Muscle layer of colon (tissue), 2 donors: ENCODE data around the gene SCRT2.

ENCODE experiments used
- H3K27ac ChIP-seq: one replicate; pipeline ENCODE4 v1.7.0; 2013; ENCODE audit warnings: low read depth, mild to moderate bottlenecking, low read length, moderate library complexity
- H3K27me3 ChIP-seq, 2 donors: one replicate each; pipeline ENCODE4 v1.7.0; 2013; ENCODE audit warnings: low read length in 2 of 2, mild to moderate bottlenecking in 2 of 2; ENCODE audit not compliant: insufficient read depth in 2 of 2, control insufficient read depth in 1 of 2
- H3K36me3 ChIP-seq: one replicate; pipeline ENCODE4 v1.7.0; 2013; ENCODE audit warnings: mild to moderate bottlenecking, low read length; ENCODE audit not compliant: insufficient read depth
- H3K4me1 ChIP-seq: one replicate; pipeline ENCODE4 v1.7.0; 2013; ENCODE audit warnings: mild to moderate bottlenecking, low read length; ENCODE audit not compliant: insufficient read depth
- H3K4me3 ChIP-seq, 2 donors: one replicate each; pipeline ENCODE4 v1.7.0; 2013; ENCODE audit warnings: low read length in 2 of 2, low read depth in 1 of 2, mild to moderate bottlenecking in 1 of 2, moderate library complexity in 1 of 2
- H3K9ac ChIP-seq: one replicate; pipeline ENCODE4 v1.7.0; 2013; ENCODE audit warnings: low read length
- H3K9me3 ChIP-seq: one replicate; pipeline ENCODE4 v1.7.0; 2013; ENCODE audit warnings: mild to moderate bottlenecking, low read length
- donor health status: abdominal sarcoma.
- donor health status: Adenocarcinoma of cecum.

Gene SCRT2

GRCh38 chr20:641516-641875 lies 34.1 kb downstream of the SCRT2 start:
- Histone ChIP-seq H3K4me3 (no peak overlapping the region), H3K36me3 (no peaks in the 10 kb centered on the region), H3K4me1 (peaks cover 5% of the 10 kb centered on the region), H3K27me3 (peaks cover 0 to 13% of the 10 kb centered on the region in 2 donors), H3K27ac (no peak overlapping the region), H3K9ac (no peak overlapping the region), H3K9me3 (no peaks in the 10 kb centered on the region)

DNA sequence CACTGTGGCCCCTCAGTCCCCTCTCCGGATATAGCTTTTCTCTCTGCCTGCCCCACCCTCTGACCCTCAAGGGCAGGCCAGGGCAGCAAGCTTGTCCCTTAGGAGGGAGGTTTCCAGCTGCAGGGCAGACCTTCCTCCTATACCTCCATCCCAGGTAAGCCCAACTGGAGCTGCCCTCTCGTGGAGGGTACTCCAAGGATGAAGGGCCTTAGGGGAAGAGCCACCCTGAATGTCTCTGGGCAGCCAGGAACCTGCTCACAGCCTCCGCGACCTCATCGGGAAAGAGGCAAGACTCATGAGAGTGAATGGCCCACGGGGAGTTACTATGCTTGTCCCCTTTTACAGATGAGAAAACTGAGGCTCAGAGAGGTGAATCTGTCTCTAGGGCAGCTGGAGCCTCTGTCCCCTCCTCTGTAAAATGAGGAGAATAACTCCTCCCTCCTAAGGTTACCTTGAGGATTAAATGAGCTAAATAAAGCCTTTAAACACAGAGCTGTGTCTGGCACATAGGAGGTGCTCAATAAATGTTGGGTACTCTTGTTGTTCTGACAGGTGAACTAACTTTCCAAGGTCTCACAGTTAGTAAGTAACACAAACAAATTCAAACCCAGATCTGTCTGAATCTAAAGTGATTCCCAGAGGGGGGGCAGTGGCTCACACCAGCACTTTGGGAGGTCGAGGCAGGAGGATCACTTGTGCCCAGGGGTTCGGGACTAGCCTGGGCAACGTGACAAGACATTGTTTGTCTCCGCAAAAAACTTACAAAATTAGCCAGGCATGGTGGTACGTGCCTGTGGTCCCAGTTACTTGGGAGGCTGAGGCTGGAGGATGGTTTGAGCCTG lies 34.7 kb downstream of the SCRT2 start:
- H3K4me1 ChIP-seq: peaks cover 5% of the 10 kb centered on the region
- no peaks in the 10 kb centered on the region for H3K9me3 ChIP-seq
- H3K27ac ChIP-seq: no peak overlapping the region
- no peak overlapping the region for H3K9ac ChIP-seq
- H3K4me3 ChIP-seq: no peak overlapping the region
- no peaks in the 10 kb centered on the region for H3K36me3 ChIP-seq
- H3K27me3 ChIP-seq: peaks cover 0 to 13% of the 10 kb centered on the region in 2 donors

- H3K27ac ChIP-seq: no peak overlapping the region
- H3K27me3 ChIP-seq: peaks cover 0 to 24% of the 10 kb centered on the region in 2 donors
- no peaks in the 10 kb centered on the region for H3K4me1 ChIP-seq
- no peaks in the 10 kb centered on the region for H3K36me3 ChIP-seq
- H3K9me3 ChIP-seq: no peaks in the 10 kb centered on the region
- no peak overlapping the region for H3K9ac ChIP-seq
- H3K4me3 ChIP-seq: no peak overlapping the region
Measured at GRCh38 chr20:638579-638978, 37.0 kb downstream of the SCRT2 start.

GRCh38 chr20:637559-637958 lies 38.0 kb downstream of the SCRT2 start:
- Histone ChIP-seq H3K36me3 (no peaks in the 10 kb centered on the region), H3K27me3 (peaks cover 0 to 14% of the 10 kb centered on the region in 2 donors), H3K9me3 (no peaks in the 10 kb centered on the region), H3K9ac (no peak overlapping the region), H3K27ac (no peak overlapping the region), H3K4me3 (no peak overlapping the region), H3K4me1 (no peaks in the 10 kb centered on the region)

DNA sequence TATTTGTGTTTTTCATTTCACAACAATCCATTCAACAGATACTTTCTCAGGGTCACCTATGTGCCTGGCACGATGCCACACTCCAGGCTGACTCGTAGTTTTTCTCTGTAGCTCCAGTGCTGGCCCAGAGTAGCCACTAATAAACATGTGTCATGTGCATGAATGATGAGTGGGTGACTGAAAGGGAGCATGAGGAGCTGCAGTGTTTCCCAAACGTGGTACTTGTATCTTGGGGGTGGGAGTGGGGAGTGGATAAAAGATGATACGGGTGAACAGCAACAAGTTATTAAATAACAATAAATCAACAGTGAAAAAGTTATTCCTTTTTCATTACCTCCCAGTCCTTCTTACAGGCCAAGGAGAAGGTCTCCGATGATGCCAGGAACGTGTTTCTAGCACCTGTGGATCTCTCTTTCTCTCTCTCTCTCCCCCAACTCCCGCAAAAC lies 39.7 kb downstream of the SCRT2 start:
- Histone ChIP-seq H3K4me3 (no peak overlapping the region), H3K9ac (no peak overlapping the region), H3K4me1 (no peaks in the 10 kb centered on the region), H3K27ac (no peak overlapping the region), H3K36me3 (no peaks in the 10 kb centered on the region), H3K9me3 (no peaks in the 10 kb centered on the region), H3K27me3 (peaks cover 0 to 12% of the 10 kb centered on the region in 2 donors)

GRCh38 chr20:635028-635892 lies 40.3 kb downstream of the SCRT2 start:
- Histone ChIP-seq H3K4me1 (no peaks in the 10 kb centered on the region), H3K36me3 (no peaks in the 10 kb centered on the region), H3K27ac (no peak overlapping the region), H3K4me3 (no peak overlapping the region), H3K9ac (no peak overlapping the region), H3K27me3 (peaks cover 0 to 12% of the 10 kb centered on the region in 2 donors), H3K9me3 (no peaks in the 10 kb centered on the region)

DNA sequence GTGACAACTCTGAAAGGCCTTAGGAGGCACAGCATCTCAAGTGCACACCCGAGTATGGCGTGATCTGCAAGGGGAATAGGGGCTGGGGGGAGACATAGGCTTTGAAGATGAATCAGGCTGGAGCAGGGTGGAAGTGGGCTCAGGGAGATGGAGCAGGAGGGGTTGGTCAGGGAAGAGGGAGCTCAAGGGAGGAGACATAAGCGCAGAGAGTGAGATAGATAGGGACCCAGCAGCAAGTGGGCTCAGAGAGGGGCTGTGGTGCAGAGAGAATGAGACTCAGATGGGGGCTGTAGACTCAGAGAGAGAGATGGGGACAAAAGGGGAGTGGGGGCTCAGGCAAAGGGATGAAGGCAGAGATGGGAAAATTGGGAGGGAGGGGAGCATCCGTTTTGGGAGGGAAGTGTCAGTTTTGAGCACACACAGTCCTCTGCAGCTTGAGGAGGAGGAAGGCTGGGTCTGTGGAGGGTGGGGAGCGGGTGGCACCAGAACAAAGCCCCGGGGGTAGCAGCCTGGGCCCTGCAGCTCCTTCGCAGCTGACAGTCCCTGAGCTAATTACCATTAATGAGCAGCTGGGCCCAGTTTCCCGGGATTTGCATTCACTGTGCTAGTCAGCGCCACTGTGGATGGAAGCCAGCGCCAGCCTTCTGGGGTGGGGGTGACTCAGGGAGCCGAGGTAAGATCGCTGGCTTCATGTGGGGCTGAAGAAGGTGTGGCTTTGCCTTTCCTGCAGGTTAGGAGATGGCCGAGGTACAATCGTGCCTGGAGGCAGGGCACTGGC lies 41.3 kb downstream of the SCRT2 start:
- no peak overlapping the region for H3K9ac ChIP-seq

GRCh38 chr20:631101-631500 lies 44.5 kb downstream of the SCRT2 start:
- Histone ChIP-seq H3K9ac (no peak overlapping the region), H3K27me3 (peaks cover 0 to 12% of the 10 kb centered on the region in 2 donors), H3K4me1 (no peaks in the 10 kb centered on the region), H3K9me3 (no peaks in the 10 kb centered on the region), H3K4me3 (no peak overlapping the region), H3K36me3 (no peaks in the 10 kb centered on the region), H3K27ac (no peak overlapping the region)

More for the DNA sequence above, 41.3 kb downstream of the SCRT2 start:
- Histone ChIP-seq H3K27ac (no peak overlapping the region), H3K9me3 (no peaks in the 10 kb centered on the region), H3K4me1 (no peaks in the 10 kb centered on the region), H3K4me3 (no peak overlapping the region), H3K27me3 (peaks cover 0 to 12% of the 10 kb centered on the region in 2 donors), H3K36me3 (no peaks in the 10 kb centered on the region)

GRCh38 chr20:626579-626978 lies 49.0 kb downstream of the SCRT2 start:
- Histone ChIP-seq H3K4me3 (no peak overlapping the region), H3K27me3 (peaks cover 0 to 5% of the 10 kb centered on the region in 2 donors), H3K9ac (no peak overlapping the region), H3K4me1 (no peaks in the 10 kb centered on the region), H3K9me3 (no peaks in the 10 kb centered on the region), H3K36me3 (no peaks in the 10 kb centered on the region), H3K27ac (no peak overlapping the region)

- peaks cover under 1 to 5% of the 10 kb centered on the region in 2 donors for H3K27me3 ChIP-seq
- H3K4me1 ChIP-seq: no peaks in the 10 kb centered on the region
- H3K9me3 ChIP-seq: no peaks in the 10 kb centered on the region
- H3K36me3 ChIP-seq: no peaks in the 10 kb centered on the region
- H3K9ac ChIP-seq: no peak overlapping the region
- no peak overlapping the region for H3K4me3 ChIP-seq
- no peak overlapping the region for H3K27ac ChIP-seq
Measured at GRCh38 chr20:625360-625932, 50.2 kb downstream of the SCRT2 start.

DNA sequence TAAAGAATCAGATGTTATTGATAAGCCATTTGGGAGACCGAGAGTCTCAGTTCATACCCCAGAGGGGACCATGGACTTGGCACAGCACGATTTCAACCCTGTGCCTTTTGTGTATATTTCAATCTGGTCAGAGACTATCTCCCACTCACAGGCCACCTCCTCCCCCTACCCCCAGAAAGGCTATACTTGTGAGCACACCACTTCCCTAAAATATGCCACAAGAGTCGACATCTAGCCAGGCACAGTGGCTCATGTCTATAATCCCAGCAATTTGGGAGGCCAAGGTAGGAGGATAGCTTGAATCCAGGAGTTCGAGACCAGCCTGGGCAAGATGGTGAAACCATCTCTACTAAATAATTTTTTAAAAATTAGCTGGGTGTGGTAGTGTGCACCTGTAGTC lies 51.9 kb downstream of the SCRT2 start:
- Histone ChIP-seq H3K9ac (no peak overlapping the region), H3K9me3 (no peaks in the 10 kb centered on the region), H3K27ac (no peak overlapping the region), H3K27me3 (peaks cover 5% of the 10 kb centered on the region in 2 donors), H3K36me3 (no peaks in the 10 kb centered on the region), H3K4me3 (no peak overlapping the region), H3K4me1 (no peaks in the 10 kb centered on the region)
